ENCODE data around the gene OR2V1. TPM values are rescaled to one million over a fixed set of nuclear protein-coding genes. Genes with fewer than 3 reads are reported as not detected.

The OR2V1 gene
- total RNA-seq, 4 donors from 2014 or later, result not detected

DNA sequence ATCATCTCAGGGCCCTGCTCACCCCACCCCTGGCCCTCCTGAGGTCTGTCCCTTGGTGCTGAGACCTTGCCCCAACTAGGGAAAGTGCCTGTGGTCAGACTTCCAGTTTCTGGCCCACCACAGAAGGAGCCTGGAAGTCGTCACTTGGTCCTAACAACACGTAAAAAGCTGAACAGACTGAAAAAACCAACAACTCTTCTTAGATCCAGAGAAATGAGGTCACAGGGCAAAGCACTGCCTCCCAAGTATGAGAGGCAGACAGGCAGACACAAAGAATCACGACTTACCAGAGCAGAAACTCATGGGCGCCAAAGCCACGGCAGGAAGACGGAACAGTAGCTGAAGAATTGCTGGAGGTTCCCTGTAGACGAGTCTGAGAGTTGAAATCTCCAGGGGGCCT, 38.5 kb downstream of the OR2V1 start:
- H3K27ac ChIP-seq, result no peak overlapping the region
- intact Hi-C loops (cut with DNase I; ENCODE audit: low total_unique reads), result no loop called here
- H3K9me3 ChIP-seq, result no peaks in the 10 kb centered on the region
- H3K4me3 ChIP-seq, result no peak overlapping the region
- H3K4me1 ChIP-seq, result no peaks in the 10 kb centered on the region
- ATAC-seq (no peak), DNase-seq (no peak)
- in situ Hi-C loops (cut with MboI; ENCODE audit: low sequenced_read_pairs in 4 of 4), result no loop called here
- H3K27me3 ChIP-seq, result peaks cover 0 to 18% (median 15%) of the 10 kb centered on the region in 3 donors
- H3K36me3 ChIP-seq, result no peaks in the 10 kb centered on the region
- TF ChIP-seq POLR2A (IDR thresholded peaks at IDR 0.05), result no peak
- TF ChIP-seq, protein P1, sequence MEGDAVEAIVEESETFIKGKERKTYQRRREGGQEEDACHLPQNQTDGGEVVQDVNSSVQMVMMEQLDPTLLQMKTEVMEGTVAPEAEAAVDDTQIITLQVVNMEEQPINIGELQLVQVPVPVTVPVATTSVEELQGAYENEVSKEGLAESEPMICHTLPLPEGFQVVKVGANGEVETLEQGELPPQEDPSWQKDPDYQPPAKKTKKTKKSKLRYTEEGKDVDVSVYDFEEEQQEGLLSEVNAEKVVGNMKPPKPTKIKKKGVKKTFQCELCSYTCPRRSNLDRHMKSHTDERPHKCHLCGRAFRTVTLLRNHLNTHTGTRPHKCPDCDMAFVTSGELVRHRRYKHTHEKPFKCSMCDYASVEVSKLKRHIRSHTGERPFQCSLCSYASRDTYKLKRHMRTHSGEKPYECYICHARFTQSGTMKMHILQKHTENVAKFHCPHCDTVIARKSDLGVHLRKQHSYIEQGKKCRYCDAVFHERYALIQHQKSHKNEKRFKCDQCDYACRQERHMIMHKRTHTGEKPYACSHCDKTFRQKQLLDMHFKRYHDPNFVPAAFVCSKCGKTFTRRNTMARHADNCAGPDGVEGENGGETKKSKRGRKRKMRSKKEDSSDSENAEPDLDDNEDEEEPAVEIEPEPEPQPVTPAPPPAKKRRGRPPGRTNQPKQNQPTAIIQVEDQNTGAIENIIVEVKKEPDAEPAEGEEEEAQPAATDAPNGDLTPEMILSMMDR (IDR thresholded peaks at IDR 0.05 in 4 of 5, conservative IDR thresholded peaks at IDR 0.05 in 1 of 5), result no peak

- no peaks in the 10 kb centered on the region for H3K9me3 ChIP-seq
- no peak for TF ChIP-seq POLR2A (IDR thresholded peaks at IDR 0.05)
- TF ChIP-seq, protein P1 (IDR thresholded peaks at IDR 0.05 in 4 of 5, conservative IDR thresholded peaks at IDR 0.05 in 1 of 5), result no peak
- no peak overlapping the region for H3K27ac ChIP-seq
- ATAC-seq, result no peak
- no peaks in the 10 kb centered on the region for H3K36me3 ChIP-seq
- peaks cover 0 to 9% (median 8%) of the 10 kb centered on the region in 3 donors for H3K27me3 ChIP-seq
- no peak for DNase-seq
- in situ Hi-C loops (cut with MboI; ENCODE audit: low sequenced_read_pairs in 4 of 4), result no loop called here
- no peak overlapping the region for H3K4me3 ChIP-seq
- intact Hi-C loops (cut with DNase I; ENCODE audit: low total_unique reads), result no loop called here
- no peaks in the 10 kb centered on the region for H3K4me1 ChIP-seq
Observed at GRCh38 chr5:181088289-181088688, 42.7 kb downstream of the OR2V1 start.

DNA sequence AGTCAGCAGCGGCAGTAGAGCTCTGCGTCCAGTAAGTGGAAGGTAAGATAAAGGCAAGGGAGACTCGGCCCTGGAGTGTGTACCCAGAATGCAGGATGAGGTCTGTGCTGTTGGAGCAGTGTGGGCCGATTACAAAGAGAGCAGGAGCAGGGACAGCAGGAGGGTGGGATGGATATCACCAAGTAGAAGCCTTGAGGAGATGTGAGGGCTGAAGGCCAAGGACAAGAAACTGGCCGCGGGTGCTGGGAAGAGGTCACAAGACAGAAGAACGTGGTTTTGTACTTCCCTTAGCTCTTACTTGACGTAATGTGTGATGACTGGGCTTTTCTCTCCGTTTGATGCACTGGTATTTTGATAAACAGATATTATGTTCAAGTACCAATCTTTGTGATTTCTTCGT, 43.7 kb downstream of the OR2V1 start:
- Histone ChIP-seq H3K9me3 (no peaks in the 10 kb centered on the region), H3K36me3 (no peaks in the 10 kb centered on the region), H3K27me3 (no peaks in the 10 kb centered on the region), H3K4me3 (no peak overlapping the region), H3K4me1 (no peaks in the 10 kb centered on the region), H3K27ac (no peak overlapping the region)
- intact Hi-C loops (cut with DNase I; ENCODE audit: low total_unique reads) (no loop called here), in situ Hi-C loops (cut with MboI; ENCODE audit: low sequenced_read_pairs in 4 of 4) (no loop called here)
- no peak for DNase-seq
- TF ChIP-seq POLR2A (IDR thresholded peaks at IDR 0.05), result no peak
- TF ChIP-seq, protein P1 (IDR thresholded peaks at IDR 0.05 in 4 of 5, conservative IDR thresholded peaks at IDR 0.05 in 1 of 5), result no peak
- no peak for ATAC-seq

GRCh38 chr5:181086884-181087205, 44.1 kb downstream of the OR2V1 start:
- TF ChIP-seq, protein P1 (IDR thresholded peaks at IDR 0.05 in 4 of 5, conservative IDR thresholded peaks at IDR 0.05 in 1 of 5), result no peak
- no peak for TF ChIP-seq POLR2A (IDR thresholded peaks at IDR 0.05)
- no peak for DNase-seq
- in situ Hi-C loops (cut with MboI; ENCODE audit: low sequenced_read_pairs in 4 of 4), result no loop called here
- intact Hi-C loops (cut with DNase I; ENCODE audit: low total_unique reads), result no loop called here
- Histone ChIP-seq H3K36me3 (no peaks in the 10 kb centered on the region), H3K4me1 (no peaks in the 10 kb centered on the region), H3K27ac (no peak overlapping the region), H3K27me3 (no peaks in the 10 kb centered on the region), H3K4me3 (no peak overlapping the region), H3K9me3 (no peaks in the 10 kb centered on the region)
- ATAC-seq, result no peak
